ENCODE data around the gene NBPF8.
"Not testable (repeated sequence)": the region's sequence is repeated elsewhere in the genome, so short reads cannot be mapped to it uniquely, and the experiment has no call there.

NBPF8 gene, protein sequence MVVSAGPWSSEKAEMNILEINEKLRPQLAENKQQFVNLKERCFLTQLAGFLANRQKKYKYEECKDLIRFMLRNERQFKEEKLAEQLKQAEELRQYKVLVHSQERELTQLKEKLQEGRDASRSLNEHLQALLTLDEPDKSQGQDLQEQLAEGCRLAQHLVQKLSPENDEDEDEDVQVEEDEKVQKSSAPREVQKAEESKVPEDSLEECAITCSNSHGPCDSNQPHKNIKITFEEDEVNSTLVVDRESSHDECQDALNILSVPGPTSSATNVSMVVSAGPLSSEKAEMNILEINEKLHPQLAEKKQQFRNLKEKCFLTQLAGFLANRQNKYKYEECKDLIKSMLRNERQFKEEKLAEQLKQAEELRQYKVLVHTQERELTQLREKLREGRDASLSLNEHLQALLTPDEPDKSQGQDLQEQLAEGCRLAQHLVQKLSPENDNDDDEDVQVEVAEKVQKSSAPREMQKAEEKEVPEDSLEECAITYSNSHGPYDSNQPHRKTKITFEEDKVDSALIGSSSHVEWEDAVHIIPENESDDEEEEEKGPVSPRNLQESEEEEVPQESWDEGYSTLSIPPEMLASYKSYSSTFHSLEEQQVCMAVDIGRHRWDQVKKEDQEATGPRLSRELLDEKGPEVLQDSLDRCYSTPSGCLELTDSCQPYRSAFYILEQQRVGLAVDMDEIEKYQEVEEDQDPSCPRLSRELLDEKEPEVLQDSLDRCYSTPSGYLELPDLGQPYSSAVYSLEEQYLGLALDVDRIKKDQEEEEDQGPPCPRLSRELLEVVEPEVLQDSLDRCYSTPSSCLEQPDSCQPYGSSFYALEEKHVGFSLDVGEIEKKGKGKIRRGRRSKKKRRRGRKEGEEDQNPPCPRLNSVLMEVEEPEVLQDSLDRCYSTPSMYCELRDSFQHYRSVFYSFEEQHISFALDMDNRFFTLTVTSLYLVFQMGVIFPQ
- total RNA-seq = 47.2 to 93.4 reads per million in 2 experiments

DNA sequence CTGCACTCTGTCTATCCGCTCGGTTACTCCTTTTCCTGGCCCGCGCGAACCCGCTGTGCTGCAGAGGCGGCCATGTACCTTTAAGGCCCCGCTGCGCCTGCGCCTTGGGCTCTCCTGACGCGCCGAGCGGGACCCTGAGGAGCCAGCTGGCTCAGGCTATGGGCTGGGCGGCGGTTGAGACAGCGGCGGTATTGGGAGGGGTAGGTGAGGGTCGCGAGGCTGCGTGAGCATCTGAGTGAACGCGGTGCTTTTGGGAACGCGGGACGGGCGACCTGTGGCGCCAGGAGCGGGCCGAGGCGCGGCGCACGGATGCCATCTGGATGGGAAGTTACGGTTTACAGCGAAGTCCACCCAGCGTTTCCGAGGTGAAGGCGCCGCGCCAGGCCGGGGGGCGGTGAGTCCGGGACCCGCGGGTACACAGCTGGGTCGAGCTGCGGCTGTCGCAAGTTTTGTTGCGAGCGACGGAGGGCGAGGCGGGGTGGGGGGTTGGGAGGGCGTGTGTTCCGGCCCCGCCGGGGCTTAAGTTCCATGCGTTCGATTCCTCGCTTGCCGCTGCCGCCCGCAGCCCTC is at the start of gene NBPF8:
Gene NBPF8, plus strand, starts transcription at position 125 of the 570 bp plus-strand sequence. CDS start 21,488 bp downstream, outside the sequence.
- DNase-seq (ENCODE audit: low read depth) = peak; percentile 55

DNA sequence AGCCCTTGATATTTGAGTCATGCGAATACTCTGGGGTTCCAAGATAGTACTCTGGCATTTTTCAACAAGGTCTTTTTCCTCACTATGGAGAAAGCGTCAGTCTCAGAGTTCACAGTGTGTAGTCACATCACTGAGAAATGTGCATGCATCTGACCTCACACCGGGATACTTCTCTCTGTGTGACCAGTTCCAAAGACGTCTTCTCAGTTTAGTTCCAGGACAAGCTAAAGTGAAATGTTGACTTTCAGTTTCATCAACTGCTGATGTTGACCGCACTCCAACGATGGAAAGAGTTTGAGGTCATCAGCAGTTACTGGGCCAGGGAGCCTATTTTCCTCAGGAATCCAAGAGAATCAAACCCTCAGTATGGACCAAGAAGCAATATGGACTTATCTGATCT is 47.1 kb upstream of the NBPF8 start:
- not testable (repeated sequence) for DNase-seq (ENCODE audit: low read depth)

DNA sequence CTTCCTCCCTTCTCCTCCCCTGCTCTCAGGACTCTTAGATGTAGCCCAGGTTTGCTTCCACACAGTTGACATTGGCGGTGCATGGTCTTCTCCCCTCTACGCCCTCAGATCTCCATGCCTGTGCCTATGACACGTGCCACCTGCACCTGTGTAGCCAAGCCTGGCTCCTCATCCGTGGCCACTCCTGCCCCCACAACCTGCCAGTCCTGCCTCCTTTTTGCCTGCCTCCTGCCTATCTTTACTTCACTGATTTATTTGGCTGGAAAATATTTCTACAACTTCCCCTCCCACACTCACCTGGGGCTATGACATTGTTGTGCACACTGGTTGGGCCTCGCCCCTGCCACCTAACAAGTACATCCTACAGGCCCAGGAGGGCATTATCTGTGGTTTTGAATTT is 28.2 kb upstream of the NBPF8 start:
- DNase-seq (ENCODE audit: low read depth) = not testable (repeated sequence)

GRCh38 chr1:120388597-120389126 is 26.2 kb upstream of the NBPF8 start:
- DNase-seq (ENCODE audit: low read depth) = peak; percentile 0

DNA sequence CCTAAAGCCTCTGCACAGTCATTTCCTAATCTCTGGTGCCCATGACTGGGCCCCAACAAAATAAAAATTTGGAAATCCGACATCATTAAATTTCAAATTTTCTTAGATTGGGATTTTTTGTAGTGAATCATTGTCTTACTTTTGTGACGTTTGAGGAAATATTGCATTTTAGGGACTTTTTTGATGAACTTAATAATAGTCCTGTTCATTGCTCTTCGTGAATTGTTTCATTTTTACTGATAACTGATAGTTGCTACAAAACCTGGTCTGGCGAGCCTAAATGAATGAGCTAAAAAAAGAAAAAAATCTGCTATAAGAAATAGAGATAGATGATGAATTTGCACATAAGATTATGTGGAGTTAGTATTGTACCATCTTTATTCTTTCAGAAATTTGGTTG is 23.5 kb upstream of the NBPF8 start:
- not testable (repeated sequence) for DNase-seq (ENCODE audit: low read depth)

- DNase-seq (ENCODE audit: low read depth) = not testable (repeated sequence)
Observed at GRCh38 chr1:120393316-120394232, 21.3 kb upstream of the NBPF8 start.

DNA sequence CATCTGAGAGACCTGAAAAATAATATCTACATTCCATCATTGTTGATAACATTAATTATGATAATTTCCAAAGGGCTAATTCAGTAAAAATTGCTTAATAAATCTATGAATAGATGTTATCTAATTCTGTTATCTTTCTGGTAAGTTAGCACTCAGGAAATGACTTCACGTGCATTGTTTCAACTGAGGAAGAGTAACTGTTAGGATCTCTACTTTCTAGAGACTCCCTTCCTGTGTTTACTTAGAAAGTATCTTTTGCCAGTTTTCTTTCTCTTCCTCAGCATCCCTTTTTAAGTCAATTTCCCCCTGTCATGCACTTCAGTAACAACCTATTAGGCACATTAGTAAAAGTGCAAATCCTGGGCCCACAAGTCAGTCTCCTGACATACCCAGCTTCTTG is 9.5 kb upstream of the NBPF8 start:
- DNase-seq (ENCODE audit: low read depth) = not testable (repeated sequence)

DNA sequence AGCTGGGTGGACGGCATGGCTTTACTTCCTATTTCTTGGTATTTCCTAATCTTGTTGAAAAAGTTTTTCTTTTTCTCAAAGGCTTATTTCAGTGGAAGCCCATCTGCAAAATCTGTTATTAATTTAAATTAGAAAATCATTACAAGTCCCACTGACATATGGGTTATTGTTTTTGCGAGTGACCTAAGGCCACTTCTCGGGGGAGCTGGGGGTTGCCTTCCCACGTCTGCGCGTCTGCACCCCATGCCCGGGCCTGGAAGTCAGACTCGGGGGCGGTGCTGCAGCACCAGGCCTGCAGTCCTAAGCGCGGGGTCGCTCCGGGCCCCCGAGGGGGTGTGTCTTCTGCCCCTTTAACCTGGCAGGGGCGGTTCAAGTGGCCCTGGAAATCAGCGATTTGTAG is 384 bp upstream of the NBPF8 start:
- not testable (repeated sequence) for DNase-seq (ENCODE audit: low read depth)

GRCh38 chr1:120415492-120415961 is 692 bp downstream of the NBPF8 start:
- peak; percentile 1 for DNase-seq (ENCODE audit: low read depth)

DNA sequence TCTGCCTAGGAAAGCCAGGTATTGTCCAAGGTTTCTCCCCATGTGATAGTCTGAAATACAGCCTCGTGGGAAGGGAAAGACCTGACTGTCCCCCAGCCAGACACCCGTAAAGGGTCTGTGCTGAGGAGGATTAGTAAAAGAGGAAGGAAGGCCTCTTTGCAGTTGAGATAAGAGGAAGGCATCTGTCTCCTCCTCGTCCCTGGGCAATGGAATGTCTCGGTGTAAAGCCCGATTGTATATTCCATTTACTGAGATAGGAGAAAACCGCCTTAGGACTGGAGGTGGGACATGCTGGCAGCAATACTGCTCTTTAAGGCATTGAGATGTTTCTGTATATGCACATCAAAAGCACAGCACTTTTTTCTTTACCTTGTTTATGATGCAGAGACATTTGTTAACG is 10.2 kb downstream of the NBPF8 start:
- DNase-seq (ENCODE audit: low read depth) = not testable (repeated sequence)

DNA sequence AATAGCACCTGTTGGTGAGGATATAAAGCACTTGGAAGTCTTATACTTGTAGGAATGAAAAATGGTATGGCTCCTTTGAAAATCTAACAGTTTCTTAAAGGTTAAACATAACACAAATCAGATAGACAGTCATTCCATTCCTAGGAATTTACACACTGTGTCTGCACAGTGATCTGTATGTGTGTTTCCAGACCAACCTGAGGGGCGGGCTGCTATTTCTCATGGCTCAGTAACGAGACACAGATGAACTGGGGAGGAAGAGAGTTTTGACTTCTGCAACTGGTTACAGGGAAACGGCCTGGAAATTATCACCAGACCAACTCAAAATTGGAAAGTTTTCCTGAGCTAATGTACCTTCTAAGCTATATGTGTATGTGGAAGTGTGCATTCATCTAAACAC is 16.8 kb downstream of the NBPF8 start:
- not testable (repeated sequence) for DNase-seq (ENCODE audit: low read depth)

DNA sequence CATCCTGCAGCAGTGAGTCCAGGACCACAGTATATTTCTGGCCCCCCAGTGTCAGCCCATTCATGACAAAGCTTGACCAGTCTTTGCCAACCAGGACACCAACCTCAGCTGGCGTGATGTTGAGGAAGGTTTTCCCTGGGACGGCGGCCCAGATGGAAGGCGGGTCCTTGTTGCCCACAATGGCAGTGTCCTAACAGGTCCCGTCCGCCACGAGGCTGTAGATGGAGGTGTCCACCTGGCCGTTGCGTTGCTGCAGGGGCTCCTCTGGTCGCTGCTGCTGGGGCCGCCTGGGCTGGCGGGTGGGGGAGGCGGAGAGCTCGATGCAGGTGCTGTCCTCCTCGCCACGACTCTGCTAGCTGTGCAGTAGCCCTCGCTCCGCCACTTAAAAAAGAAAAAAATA is 19.0 kb downstream of the NBPF8 start:
- DNase-seq (ENCODE audit: low read depth) = not testable (repeated sequence)

DNA sequence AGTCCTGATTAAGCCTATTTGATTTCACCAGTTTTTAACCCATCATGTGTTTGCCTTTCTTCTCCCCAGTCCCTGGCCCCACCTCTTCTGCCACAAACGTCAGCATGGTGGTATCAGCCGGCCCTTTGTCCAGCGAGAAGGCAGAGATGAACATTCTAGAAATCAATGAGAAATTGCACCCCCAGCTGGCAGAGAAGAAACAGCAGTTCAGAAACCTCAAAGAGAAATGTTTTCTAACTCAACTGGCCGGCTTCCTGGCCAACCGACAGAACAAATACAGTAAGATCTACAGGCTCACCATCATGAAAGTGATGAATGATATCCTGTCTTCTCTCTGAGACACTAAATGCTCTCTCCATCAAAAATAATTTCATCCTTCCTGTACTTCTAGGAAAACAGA is 34.3 kb downstream of the NBPF8 start:
- DNase-seq (ENCODE audit: low read depth) = not testable (repeated sequence)

All from T follicular helper cell (primary cell).